Uterus (tissue), 2 donors: Measurements from ENCODE around the gene CUZD1.

Experiments
- CTCF ChIP-seq, 4 experiments: fragments of 200-600 bp in 2 of 4; fragments of 450-650 bp in 2 of 4; sonication (generic) in 2 of 4; IDR thresholded peaks; one replicate each; pipeline ENCODE4 v1.5.1; 2016 to 2019; ENCODE audit warnings: antibody characterized with exemption in 4 of 4, mild to moderate bottlenecking in 2 of 4, moderate library complexity in 1 of 4
- POLR2A ChIP-seq, 2 donors: fragments of 450-650 bp; IDR thresholded peaks; one replicate each; pipeline ENCODE4 v1.6.1; 2016; ENCODE audit warnings: antibody characterized with exemption in 2 of 2, mild to moderate bottlenecking in 1 of 2, moderate library complexity in 1 of 2

GRCh38 chr10:122882766-122883165, 37.1 kb upstream of the CUZD1 start:
- TF ChIP-seq POLR2A (IDR thresholded peaks at IDR 0.05) (no peak), CTCF (IDR thresholded peaks at IDR 0.05) (no peak)
